ENCODE measurements around the gene LMX1A. TPM values are rescaled to one million over a fixed set of nuclear protein-coding genes. Genes with fewer than 3 reads are reported as not detected.

Gene LMX1A
- total RNA-seq: not detected in 2 replicates

GRCh38 chr1:165355977-165356811 is at the start of gene LMX1A:
TSS of gene LMX1A (minus strand) at chr1:165356715. CDS start at chr1:165355559, 1,156 bp downstream.

Other genes with a start within 250 kb of the LMX1A start
- not detected in 2 replicates for gene RXRG, start 88.4 kb upstream of the LMX1A start, total RNA-seq
- gene LRRC52, start 187.3 kb upstream of the LMX1A start, total RNA-seq: not detected in 2 replicates

Measured in placental pericyte (primary cell).